Measurements from ENCODE around the gene TAF9B.
"Not testable (repeated sequence)": the region's sequence is repeated elsewhere in the genome, so short reads cannot be mapped to it uniquely, and the experiment has no call there.

The TAF9B gene

GRCh38 chrX:78116365-78116764, 23.1 kb downstream of the TAF9B start:
- no peak for DNase-seq (ENCODE audit: low spot score)

DNA sequence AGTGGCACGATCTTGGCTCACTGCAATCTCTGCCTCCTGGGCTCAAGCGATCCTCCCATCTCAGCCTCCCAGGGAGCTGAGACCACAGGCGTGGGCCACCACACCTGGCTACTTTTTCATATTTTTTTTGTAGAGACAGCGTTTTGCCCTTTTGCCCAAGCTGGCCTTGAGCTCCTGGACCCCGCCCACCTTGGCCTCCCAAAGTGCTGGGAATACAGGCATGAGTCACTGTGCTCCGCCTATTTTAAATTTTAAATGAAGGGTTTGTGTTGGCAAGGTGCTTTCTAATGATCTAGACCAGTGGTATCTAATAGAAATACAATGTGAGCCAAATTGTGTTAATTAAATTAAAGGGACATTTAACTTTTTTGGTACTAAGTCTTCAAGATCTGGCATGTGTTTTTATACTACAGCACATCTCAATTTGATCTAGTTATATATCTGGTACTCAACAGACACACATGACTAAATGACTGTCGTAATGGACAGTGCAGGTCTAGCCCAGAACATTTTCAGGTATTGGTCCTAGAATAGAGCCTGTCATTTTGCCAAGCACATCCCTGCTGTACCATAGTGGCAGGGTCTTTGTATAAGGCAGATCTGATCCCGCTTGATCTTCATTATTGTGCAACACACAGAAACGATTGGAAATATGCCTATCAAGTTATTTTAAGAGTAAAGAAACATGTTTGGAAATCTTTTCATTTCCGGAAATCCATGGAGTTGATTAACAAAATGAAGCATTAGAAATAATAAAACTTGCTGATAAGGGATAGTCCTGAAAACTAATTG, 28.1 kb downstream of the TAF9B start:
- DNase-seq (ENCODE audit: low spot score), result no peak

GRCh38 chrX:78109458-78109857, 30.0 kb downstream of the TAF9B start:
- DNase-seq (ENCODE audit: low spot score), result peak; percentile 60

DNA sequence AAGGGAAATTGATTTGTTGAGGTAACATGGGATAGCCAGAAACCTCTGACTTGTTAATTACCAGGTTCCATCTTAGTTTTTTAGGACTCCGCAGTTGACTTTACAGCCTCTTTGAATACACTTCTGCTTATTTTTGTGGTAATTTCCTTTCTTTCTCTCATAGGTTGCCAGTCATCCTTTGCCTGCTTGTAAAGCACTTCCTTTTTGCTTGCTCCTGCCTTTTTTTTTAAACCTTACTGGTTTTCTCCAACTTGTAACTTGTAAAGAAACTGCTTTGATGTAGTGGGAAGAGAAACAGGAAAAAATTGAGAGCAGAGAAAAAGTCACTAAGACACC, 32.8 kb downstream of the TAF9B start:
- DNase-seq (ENCODE audit: low spot score), result no peak

DNA sequence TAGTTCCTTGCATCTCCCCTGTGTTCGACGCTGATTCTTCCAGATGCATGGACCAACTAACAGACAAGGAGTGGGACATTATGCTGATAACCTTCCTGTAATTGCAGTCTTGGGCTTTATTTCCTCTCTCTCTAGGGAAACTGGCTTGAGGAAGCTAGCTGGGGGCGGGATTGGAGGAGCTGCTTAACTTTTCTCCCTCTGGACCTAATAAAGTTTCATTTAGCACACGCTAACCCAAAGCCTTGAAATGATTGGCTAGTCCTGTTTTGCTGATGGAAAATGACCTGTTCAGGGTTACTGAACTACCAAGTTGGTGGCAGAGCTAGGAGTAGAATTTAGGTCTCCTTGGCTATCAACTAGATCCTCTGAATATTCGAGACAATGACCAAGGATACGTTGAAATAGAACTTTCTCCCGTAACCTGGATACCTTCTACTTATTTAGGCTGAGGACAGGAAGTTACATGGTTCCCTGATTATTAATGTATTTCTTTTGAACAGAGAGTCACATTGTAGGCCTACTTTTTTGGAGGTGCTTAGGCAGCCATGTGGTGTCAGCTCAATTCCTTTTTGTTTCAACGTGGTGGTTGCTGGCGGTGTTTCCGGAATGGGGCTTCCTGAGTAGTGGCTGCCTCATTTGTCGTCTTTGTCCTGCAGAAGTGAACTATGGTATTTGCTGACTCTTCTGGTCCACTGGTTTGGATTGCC, 33.4 kb downstream of the TAF9B start:
- peak; percentile 36 for DNase-seq (ENCODE audit: low spot score)

DNA sequence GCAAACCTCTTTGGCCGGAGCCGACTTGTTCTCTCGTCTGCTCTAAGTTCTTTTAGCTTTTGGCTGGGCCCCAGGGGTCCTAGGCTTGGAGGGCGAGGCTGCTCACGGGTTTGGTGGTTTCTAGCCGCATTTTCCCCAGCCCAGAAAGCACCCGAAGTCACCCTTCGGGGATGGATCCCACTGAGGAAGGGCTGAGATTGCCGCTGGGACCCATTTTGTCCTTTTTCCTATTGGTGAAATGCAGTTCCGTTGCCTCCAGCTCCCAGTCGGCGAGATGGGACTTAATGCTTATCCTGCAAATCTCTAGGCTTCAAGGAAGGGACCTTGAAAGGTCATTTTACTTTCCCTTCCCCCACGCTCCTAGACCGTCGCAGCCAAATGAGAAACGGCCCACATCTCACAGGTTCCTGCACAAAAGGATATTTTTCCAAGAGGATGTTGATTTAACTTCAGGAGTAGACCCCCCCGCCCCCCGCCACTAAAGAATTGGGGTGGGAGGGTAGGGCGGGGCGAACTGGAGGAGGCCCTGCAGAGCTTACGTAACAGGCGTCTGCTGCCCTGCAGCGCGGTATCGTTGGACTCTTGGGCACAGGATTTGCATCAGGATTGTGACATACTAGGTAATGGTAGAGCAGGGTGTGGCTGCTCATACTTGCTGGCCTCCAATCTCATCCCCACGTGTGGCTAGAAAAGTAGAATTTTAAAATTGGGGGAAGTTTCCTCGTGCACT, 34.8 kb downstream of the TAF9B start:
- peak; percentile 32 for DNase-seq (ENCODE audit: low spot score)

DNA sequence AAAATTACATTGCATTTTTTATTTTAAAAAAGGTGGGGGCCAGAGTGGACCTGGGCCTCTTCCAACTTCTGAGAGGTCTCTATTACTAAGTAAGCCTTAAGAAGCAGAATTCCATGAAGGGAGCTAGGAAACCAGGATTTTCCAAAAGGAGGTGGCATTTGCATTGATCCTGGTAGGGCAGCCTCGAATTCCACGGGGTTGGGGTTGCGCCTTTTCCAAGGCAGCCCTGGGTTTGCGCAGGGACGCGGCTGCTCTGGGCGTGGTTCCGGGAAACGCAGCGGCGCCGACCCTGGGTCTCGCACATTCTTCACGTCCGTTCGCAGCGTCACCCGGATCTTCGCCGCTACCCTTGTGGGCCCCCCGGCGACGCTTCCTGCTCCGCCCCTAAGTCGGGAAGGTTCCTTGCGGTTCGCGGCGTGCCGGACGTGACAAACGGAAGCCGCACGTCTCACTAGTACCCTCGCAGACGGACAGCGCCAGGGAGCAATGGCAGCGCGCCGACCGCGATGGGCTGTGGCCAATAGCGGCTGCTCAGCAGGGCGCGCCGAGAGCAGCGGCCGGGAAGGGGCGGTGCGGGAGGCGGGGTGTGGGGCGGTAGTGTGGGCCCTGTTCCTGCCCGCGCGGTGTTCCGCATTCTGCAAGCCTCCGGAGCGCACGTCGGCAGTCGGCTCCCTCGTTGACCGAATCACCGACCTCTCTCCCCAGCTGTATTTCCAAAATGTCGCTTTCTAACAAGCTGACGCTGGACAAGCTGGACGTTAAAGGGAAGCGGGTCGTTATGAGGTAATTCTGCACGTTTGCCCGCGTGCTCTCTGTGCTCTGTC, 35.6 kb downstream of the TAF9B start, which contains the start of gene PGK1:
Gene PGK1, plus strand, starts transcription at position 626 of the 824 bp plus-strand sequence. Its CDS starts 93 bp downstream, at position 719.
- peak; percentile 95 for DNase-seq (ENCODE audit: low spot score)

- no peak for DNase-seq (ENCODE audit: low spot score)
Observed at GRCh38 chrX:78103001-78103622, 36.3 kb downstream of the TAF9B start.

DNA sequence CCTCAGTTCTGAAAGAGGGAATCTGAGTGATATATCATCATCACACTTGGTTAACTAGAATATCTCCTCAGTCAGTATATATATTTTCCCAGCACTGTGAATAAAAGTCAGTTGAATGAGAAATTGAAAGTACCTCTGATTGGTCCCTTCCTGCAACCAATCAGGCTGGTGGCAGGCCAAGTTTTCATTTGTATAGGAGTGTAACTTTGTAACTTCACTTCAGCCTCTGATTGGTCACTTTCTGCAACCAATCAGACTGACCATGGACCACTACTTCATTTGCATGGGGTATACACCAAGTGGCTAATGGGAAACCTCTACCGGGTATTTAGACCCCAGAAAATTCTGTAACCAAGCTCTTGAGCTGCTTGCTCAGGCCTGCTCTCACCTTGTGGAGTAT, 37.4 kb downstream of the TAF9B start:
- no peak for DNase-seq (ENCODE audit: low spot score)

DNA sequence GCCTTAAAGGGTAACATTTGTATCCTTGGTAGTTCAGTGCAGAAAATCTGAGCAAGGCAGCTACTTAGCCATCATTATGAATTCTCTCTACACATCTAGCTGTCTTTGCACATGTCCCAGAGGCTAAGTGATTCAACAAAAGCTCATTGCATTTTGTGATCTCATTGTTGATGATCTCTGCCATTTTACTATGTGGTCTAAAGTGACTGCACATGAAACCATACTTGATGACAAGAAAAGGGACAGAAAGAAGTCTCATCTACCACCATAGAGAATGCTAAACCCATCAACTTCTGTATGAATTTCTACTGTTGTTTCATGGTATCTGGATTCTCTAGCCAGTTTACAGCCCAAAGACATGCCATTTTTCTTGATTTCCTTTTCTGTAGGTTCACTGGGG, 41.3 kb downstream of the TAF9B start:
- DNase-seq (ENCODE audit: low spot score), result no peak

GRCh38 chrX:78092296-78092695, 47.2 kb downstream of the TAF9B start:
- DNase-seq (ENCODE audit: low spot score), result no peak

DNA sequence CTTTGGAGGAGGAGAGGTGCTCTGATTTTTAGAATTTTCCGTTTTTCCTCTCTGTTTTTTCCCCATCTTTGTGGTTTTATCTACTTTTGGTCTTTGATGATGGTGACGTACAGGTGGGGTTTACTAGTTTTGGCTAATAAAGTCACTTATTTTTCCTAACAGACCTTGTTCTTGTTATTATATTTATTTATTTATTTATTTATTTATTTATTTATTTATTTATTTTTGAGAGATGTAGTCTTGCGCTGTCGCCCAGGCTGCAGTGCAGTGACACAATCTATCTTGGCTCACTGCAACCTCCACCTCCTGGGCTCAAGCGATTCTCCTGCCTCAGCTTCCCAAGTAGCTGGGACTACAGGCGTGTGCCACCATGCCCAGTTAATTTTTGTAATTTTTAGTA, 58.0 kb downstream of the TAF9B start:
- not testable (repeated sequence) for DNase-seq (ENCODE audit: low spot score)

Data from CD4-positive, alpha-beta T cell treated with Interleukin-2 at 100 ng/mL for 4 hours (primary cell).